HUES6 (cell line): ENCODE results near the gene KAT6B.
"Not testable (repeated sequence)": the region's sequence is repeated elsewhere in the genome, so short reads cannot be mapped to it uniquely, and the experiment has no call there.

ENCODE experiments used
- H3K27ac ChIP-seq: 2 replicates; pipeline ENCODE4 v1.7.0; 2013; ENCODE audit warnings: low read depth, mild to moderate bottlenecking, low read length, inconsistent platforms
- H3K27me3 ChIP-seq: 2 replicates; pipeline ENCODE4 v1.6.1; 2013; ENCODE audit warnings: low read length; ENCODE audit not compliant: control insufficient read depth, insufficient read depth
- H3K36me3 ChIP-seq: 2 replicates; pipeline ENCODE4 v1.6.1; 2013; ENCODE audit warnings: low read length; ENCODE audit not compliant: control insufficient read depth, insufficient read depth
- H3K4me1 ChIP-seq: 2 replicates; pipeline ENCODE4 v1.6.1; 2013; ENCODE audit warnings: low read length; ENCODE audit not compliant: control insufficient read depth, insufficient read depth
- H3K4me3 ChIP-seq: 2 replicates; pipeline ENCODE4 v1.5.1; 2013; ENCODE audit warnings: low read depth, low read length
- H3K9ac ChIP-seq: one replicate; pipeline ENCODE4 v1.6.1; 2013; ENCODE audit warnings: mild to moderate bottlenecking, low read length
- H3K9me3 ChIP-seq: 2 replicates; pipeline ENCODE4 v1.6.1; 2013; ENCODE audit warnings: low read depth, low read length; ENCODE audit not compliant: control insufficient read depth, insufficient read depth

The KAT6B gene

GRCh38 chr10:74826142-74827044, at the start of gene KAT6B:
Gene KAT6B, plus strand, starts transcription at chr10:74826600. Its CDS starts 16,258 bp downstream, at chr10:74842858.
- no peaks in the 10 kb centered on the region for H3K36me3 ChIP-seq
- peak within 1 kb of the TSS; percentile 87 for H3K9ac ChIP-seq
- peaks cover 11% of the 10 kb centered on the region for H3K4me1 ChIP-seq
- H3K9me3 ChIP-seq, result no peaks in the 10 kb centered on the region
- H3K4me3 ChIP-seq, result peak within 1 kb of the TSS; percentile 99
- H3K27ac ChIP-seq, result peak within 1 kb of the TSS; percentile 91
- no peaks in the 10 kb centered on the region for H3K27me3 ChIP-seq

GRCh38 chr10:74778436-74779094, 47.8 kb upstream of the KAT6B start:
- Histone ChIP-seq H3K9ac (no peak overlapping the region), H3K27ac (no peak overlapping the region), H3K36me3 (no peaks in the 10 kb centered on the region), H3K27me3 (no peaks in the 10 kb centered on the region), H3K4me1 (peaks cover 6% of the 10 kb centered on the region; the same call in 1 of the 2 replicates), H3K4me3 (no peak overlapping the region), H3K9me3 (peaks cover 37% of the 10 kb centered on the region)

- not testable (repeated sequence) for H3K27me3 ChIP-seq, H3K27ac ChIP-seq, H3K9ac ChIP-seq, H3K36me3 ChIP-seq, H3K4me3 ChIP-seq
- H3K9me3 ChIP-seq, result peaks cover 16% of the 10 kb centered on the region
- peaks cover 17% of the 10 kb centered on the region; the same call in 1 of the 2 replicates for H3K4me1 ChIP-seq
Observed at GRCh38 chr10:74781870-74782269, 44.5 kb upstream of the KAT6B start.

GRCh38 chr10:74784462-74784861, 41.9 kb upstream of the KAT6B start:
- no peaks in the 10 kb centered on the region for H3K36me3 ChIP-seq
- no peaks in the 10 kb centered on the region for H3K27me3 ChIP-seq
- H3K4me3 ChIP-seq, result no peak overlapping the region
- no peaks in the 10 kb centered on the region for H3K9me3 ChIP-seq
- no peak overlapping the region for H3K9ac ChIP-seq
- peaks cover 17% of the 10 kb centered on the region; the same call in 1 of the 2 replicates for H3K4me1 ChIP-seq
- H3K27ac ChIP-seq, result no peak overlapping the region

- Histone ChIP-seq H3K27ac (no peak overlapping the region), H3K36me3 (no peaks in the 10 kb centered on the region), H3K9ac (no peak overlapping the region), H3K4me3 (no peak overlapping the region), H3K4me1 (peaks cover 17% of the 10 kb centered on the region; the same call in 1 of the 2 replicates), H3K9me3 (no peaks in the 10 kb centered on the region), H3K27me3 (no peaks in the 10 kb centered on the region)
Observed at GRCh38 chr10:74786126-74786525, 40.3 kb upstream of the KAT6B start.

GRCh38 chr10:74787457-74787856, 38.9 kb upstream of the KAT6B start:
- no peak overlapping the region for H3K27ac ChIP-seq

GRCh38 chr10:74791979-74792378, 34.4 kb upstream of the KAT6B start:
- H3K27ac ChIP-seq, H3K9me3 ChIP-seq, H3K9ac ChIP-seq, H3K4me3 ChIP-seq, H3K4me1 ChIP-seq, H3K36me3 ChIP-seq, H3K27me3 ChIP-seq: not testable (repeated sequence)

More at GRCh38 chr10:74787457-74787856, 38.9 kb upstream of the KAT6B start:
- Histone ChIP-seq H3K27me3 (no peaks in the 10 kb centered on the region), H3K9ac (no peak overlapping the region), H3K4me3 (no peak overlapping the region), H3K9me3 (no peaks in the 10 kb centered on the region), H3K4me1 (peaks cover 13% of the 10 kb centered on the region; the same call in 1 of the 2 replicates), H3K36me3 (no peaks in the 10 kb centered on the region)

GRCh38 chr10:74792726-74793125, 33.7 kb upstream of the KAT6B start:
- no peaks in the 10 kb centered on the region for H3K36me3 ChIP-seq
- H3K27me3 ChIP-seq, result no peaks in the 10 kb centered on the region
- no peaks in the 10 kb centered on the region for H3K9me3 ChIP-seq
- H3K9ac ChIP-seq, result no peak overlapping the region
- peaks cover 5% of the 10 kb centered on the region; the same call in 1 of the 2 replicates for H3K4me1 ChIP-seq
- H3K4me3 ChIP-seq, result no peak overlapping the region
- H3K27ac ChIP-seq, result no peak overlapping the region

- not testable (repeated sequence) for H3K4me1 ChIP-seq, H3K27me3 ChIP-seq, H3K4me3 ChIP-seq, H3K9ac ChIP-seq, H3K36me3 ChIP-seq, H3K27ac ChIP-seq, H3K9me3 ChIP-seq
Observed at GRCh38 chr10:74793240-74793639, 33.2 kb upstream of the KAT6B start.

GRCh38 chr10:74794531-74794930, 31.9 kb upstream of the KAT6B start:
- Histone ChIP-seq H3K9ac (no peak overlapping the region), H3K4me3 (no peak overlapping the region), H3K27me3 (no peaks in the 10 kb centered on the region), H3K27ac (no peak overlapping the region), H3K9me3 (no peaks in the 10 kb centered on the region), H3K36me3 (no peaks in the 10 kb centered on the region), H3K4me1 (peaks cover 5% of the 10 kb centered on the region; the same call in 1 of the 2 replicates)

- Histone ChIP-seq H3K4me1 (peaks cover 5% of the 10 kb centered on the region; the same call in 1 of the 2 replicates), H3K9me3 (no peaks in the 10 kb centered on the region)
Observed at GRCh38 chr10:74797550-74797949, 28.9 kb upstream of the KAT6B start.

More at GRCh38 chr10:74797550-74797949, 28.9 kb upstream of the KAT6B start:
- no peak overlapping the region for H3K27ac ChIP-seq
- no peaks in the 10 kb centered on the region for H3K36me3 ChIP-seq
- H3K9ac ChIP-seq, result no peak overlapping the region
- no peaks in the 10 kb centered on the region for H3K27me3 ChIP-seq
- H3K4me3 ChIP-seq, result no peak overlapping the region
